ENCODE results near the gene AXIN1.
"Not testable (repeated sequence)": the region's sequence is repeated elsewhere in the genome, so short reads cannot be mapped to it uniquely, and the experiment has no call there.

The AXIN1 gene

DNA sequence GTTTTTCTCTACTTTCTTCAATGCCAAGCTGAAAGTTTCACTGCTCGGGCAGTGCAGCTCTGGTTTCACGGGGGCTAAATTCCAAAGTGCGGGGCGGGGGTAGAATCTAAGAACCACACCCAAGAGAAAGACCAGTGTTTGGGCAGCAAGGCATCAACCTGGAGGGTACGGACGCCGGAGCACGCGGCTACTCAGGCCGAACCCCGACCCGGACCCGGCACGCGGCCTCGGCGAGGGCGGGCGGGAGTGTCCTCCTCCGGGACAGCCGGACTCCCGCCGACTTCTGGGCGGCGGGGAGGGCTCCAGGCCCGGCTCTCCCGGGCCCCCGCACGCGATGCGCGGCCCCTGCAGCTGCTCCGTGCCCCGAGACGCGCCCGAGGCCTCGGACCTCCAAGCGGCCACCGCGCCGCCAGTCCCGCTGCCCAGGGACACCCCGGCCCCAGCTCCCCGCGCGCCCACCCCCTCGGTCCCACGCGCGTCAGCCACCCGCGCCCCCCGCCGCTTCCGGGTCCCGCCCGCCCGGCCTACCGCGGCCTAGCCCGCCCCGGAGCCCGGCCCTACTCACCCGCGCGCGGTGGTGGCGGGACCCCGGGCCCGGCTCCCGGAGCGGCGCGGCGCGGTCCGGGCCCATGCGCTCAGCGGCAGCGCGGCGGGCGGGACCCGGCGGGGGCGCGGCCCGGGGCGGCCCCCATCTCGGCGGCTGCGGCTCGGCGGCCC, 561 bp downstream of the AXIN1 start:
- DNase-seq, result no peak

DNA sequence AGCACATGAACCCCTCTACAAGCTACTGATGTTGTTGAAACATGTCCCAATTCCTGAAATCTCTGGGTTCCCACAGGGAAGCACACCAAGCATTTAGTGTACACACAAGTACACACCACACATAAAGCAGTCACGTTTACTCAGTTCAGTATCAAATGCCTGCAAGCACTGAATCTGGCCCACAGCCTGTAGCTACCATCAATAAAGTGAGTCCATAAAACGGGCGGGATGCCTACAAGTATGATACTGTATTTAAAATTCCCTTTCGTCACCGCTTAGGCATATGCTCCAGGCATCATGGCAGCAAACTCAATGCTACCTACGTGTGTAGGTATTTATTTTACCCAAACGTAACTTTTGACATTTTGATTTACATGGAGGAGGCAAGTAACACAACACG, 2.3 kb downstream of the AXIN1 start:
- no peak for DNase-seq

DNA sequence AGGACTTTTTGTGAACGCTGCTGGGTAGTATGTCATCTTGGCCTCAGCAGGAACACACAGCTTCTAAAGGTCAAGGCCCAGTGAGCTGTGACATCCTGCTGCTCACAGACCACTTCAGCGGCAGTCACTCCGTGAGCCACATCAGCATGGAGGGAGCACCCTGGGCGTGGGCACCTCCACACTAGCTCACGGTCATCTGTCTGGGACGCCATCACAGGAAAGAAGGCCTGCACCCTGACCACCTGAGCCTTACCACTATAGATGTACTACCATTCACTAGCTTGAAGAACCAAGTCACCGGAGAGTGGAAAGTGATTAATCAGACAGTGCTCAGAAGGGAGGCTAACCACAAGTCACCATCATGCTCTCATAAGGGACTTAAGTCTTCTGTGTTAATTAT, 3.3 kb downstream of the AXIN1 start:
- DNase-seq, result no peak

DNA sequence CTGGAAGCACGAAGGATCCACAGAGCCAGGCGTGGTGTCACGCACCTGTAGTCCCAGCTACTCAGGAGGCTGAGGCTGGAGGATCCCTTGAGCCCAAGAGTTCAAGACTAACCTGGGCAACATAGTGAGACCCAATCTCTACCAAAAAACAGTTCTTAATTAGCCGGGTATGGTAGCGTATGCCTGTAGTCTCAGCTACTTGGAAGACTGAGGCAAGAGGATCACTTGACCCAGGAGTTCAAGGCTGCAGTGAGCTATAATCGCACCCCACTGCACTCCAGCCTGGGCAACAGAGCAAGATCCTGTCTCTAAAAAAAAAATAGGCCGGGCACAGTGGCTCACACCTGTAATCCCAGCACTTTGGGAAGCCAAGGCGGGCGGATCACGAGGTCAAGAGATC, 4.0 kb downstream of the AXIN1 start:
- DNase-seq, result not testable (repeated sequence)

DNA sequence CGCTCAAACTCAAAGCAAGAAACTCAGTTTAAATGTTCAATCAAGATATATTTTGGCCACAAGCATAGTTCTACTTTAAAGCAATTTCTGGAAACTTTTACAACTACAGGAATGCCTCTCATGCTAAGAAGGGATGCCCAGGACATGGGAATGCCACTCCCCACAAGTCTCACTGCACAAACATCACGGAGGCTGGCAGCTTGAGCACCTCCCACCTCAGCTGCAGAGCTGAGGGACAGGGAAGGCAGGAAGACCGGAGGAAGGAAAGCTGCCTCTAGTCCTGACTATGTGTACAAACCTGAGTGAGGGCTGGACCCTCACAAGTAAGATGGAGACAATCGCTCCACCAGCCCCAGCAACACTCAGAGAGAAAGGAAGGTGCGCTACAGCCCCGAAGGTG, 5.3 kb downstream of the AXIN1 start:
- no peak for DNase-seq

DNA sequence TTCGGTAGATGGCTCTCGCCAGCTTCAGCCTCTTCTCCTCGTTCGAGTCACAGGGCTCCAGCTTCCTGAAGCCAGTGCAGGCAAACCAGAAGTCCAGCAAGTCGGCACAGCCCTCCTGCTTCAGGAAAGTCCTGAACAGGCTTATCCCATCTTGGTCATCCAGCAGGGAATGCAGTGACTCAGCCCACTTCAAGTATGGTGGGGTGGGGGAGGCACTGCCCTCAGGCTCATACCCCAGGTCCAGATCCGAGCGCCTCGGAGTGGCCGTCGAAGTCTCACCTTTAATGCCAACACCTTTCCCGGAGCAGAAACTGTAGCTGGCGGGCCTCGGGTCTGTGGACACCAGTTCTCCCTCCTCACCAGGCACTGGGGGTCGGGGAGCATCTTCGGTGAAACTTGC, 5.9 kb downstream of the AXIN1 start:
- DNase-seq, result no peak

DNA sequence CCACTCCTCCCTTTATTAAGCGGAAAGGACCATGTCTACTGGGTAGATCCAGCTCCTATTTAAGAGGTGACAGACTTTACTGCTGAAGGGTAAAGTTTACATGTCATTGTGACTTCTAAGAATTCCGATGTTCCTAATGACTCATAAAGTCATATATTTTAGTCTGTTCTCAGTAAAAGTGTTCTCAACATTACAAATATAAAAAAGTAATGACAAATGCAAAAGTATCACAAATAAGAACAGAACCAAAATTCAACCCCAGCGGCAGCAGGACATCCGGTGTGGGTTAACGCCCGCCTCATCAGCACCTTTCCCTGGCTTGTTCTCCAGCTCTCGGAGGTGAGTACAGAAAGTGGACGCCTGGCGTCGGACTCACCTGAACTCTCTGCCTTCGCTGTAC, 6.8 kb downstream of the AXIN1 start:
- DNase-seq, result no peak

DNA sequence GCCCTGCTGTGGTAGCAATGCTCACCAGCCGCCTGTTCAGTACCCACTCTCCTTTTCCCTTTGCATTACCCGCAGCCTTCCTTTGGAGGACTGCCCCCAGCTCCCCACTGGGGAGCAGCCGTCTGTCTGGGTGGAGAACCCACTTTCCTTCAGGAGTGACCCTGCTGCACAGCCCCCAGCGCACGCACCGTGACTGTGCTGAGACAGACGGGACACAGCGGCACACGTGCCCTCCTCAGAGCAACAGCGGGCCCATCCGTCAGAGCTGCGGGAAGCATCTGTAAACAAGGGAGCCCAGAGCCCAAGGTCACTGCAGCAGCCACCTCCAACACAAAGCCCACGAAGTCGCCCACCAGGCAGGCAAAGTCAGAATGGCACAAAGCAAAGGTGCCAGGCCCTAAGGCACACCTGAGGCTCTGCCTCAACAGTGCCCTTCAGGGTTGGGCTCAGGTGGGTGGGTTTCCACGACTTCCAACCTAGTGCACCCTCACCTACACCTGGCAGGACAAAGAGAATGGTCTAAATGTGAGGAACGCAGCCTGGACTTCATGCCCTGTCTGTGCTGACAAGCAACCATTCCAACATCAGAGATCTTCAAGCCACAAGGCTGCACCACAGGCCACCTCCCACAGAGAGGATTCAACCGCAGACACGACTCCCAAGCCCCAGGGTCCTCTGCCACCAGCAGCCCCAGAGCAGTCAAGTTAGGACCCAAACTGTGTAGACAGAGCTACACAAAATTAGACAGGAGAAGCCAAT, 9.9 kb downstream of the AXIN1 start:
- no peak for DNase-seq

DNA sequence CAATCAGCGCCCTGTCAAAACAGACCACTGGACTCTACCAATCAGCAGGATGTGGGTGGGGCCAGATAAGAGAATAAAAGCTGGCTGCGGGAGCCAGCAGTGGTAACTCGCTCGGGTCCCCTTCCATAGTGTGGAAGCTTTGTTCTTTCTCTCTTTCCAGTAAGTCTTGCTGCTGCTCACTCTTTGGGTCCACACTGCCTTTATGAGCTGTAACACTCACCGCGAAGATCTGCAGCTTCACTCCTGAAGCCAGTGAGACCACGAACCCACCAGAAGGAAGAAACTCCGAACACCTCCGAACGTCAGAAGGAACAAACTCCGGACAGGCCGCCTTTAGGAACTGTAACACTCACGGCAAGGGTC, 10.6 kb downstream of the AXIN1 start:
- DNase-seq, result not testable (repeated sequence)

DNA sequence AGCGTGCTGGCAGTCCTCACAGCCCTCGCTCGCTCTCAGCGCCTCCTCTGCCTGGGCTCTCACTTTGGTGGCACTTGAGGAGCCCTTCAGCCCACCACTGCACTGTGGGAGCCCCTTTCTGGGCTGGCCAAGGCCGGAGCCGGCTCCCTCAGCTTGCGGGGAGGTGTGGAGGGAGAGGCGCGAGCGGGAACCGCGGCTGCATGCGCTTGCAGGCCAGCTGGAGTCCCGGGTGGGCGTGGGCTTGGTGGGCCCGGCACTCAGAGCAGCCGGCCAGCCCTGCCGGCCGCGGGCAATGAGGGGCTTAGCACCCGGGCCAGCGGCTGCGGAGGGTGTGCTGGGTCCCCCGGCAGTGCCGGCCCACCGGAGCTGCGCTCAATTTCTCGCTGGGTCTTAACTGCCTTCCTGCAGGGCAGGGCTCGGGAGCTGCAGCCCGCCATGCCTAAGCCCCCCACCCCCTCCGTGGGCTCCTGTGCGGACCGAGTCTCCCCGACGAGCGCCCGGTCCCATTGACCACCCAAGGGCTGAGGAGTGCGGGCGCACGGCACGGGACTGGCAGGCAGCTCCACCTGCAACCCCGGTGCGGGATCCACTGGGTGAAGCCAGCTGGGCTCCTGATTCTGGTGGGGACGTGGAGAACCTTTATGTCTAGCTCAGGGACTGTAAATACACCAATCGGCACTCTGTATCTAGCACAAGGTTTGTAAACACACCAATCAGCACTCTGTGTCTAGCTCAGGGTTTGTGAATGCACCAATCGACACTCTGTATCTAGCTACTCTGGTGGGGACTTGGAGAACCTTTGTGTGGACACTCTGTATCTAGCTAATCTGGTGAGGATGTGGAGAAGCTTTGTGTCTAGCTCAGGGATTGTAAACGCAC, 11.2 kb downstream of the AXIN1 start:
- not testable (repeated sequence) for DNase-seq

DNA sequence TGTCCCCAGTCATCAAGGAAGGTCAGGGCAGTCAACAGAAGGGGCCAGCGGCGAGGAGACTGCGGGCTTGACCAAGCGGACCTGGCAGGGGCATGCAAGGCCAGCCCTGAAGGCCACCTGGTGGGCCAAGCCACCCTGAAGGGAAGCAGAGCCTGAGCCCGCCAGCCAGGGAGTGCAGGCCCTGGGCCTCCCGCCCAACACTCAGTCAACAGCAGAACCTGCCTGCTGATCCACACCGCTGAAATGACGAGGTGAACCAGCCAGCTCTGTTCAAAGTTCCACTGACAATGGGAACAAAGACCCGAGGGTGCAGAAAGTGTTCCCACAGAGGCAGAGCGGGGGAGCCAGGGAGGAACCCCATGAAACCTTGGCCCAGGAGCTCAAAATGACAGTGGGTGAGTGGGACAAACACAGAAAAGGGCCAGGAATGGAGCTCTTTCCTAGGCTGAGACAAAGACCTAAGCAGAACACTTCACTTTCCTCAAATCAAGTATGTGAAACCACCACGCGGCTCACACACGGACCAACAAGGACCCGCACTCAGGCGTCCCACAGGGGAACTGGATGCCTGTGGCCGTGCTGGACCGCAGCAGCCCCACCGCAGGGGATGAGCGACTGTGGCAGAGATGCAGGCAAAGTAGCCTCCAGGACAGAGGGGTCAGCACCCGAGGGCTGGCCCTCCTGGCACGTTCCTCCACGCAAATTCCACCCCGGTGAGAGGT, 12.0 kb downstream of the AXIN1 start:
- no peak for DNase-seq

DNA sequence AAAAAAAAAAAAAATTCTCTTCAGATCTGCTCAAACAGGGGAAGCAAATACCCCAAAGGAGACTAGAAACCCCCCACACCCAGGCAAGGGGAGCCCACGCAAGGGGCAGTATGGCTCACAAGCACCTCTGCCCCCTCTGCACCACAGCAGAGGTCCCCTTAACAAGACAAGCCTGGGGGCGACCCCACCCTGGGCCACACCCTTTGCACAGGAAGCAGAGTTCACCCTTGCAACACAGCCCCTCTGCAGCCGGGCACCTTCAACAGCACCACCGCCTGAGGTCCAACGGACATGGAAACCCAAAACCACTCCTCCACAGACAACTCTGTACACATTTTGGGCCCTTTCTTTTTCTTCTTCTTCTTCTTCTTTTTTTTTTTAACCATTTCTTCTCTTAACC, 12.8 kb downstream of the AXIN1 start:
- DNase-seq, result no peak

DNA sequence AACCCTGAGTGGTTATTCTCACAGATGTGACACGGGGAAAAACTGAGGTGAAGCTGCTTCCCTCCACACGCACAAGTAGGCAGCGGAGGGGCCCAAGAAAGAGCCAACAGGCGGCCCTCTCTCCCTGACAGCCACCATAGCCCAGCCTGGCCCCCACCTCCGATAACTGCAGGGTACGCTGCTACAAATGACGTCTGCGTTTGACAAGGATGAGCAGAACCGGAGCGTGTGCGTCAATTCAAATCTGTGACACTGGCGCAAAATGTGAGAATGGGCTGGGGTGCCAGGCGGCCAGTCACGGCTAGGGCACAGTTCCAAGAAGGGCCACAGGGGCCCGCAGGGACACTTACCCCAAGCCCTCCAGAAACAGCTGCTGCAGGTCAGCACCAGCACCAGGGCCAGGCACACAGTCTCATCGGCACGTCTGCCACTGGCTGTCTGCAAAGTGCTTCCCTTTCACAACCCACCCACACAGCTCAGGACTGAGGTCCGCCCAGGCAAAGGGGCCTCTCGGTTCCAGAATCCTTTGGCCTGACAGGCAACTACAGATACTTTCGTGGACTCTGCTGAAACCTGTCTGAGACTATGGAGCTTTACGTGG, 14.4 kb downstream of the AXIN1 start:
- DNase-seq, result no peak

DNA sequence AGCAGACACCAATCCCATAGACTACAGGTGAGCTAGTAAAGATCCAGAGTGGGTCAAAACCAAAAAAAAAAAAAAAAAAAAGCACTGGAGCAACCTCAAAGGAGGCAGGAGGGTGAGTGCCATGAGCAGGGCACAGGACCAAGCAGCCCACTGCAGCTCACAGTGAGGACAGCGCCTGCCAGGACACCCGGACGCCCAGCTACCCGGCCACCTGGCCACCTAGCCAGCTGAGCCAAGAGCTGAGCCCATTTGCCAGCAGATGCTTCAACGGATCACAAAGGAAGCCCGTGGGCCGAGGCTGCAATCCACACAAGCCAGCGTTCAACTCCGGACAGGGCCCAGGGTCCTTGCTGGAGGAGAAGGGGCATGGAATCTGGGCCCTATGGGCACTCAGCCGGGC, 15.1 kb downstream of the AXIN1 start:
- no peak for DNase-seq

DNA sequence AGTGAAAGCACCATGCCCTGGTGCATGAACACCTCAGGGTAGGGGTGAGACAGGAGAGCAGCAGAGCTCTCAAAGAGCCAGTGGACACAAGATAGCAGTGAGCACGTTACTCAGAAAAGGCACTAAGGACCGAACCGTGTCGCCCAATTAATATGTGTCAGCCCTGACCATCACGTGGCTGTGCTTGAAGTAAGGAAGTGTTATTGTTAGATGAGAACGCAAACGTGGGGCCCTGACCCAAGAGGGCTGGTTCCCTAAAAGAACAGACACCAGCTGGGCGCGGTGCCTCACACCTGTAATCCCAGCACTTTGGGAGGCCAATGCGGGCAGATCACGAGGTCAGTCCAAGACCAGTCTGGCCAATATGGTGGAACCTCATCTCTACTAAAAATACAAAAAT, 16.3 kb downstream of the AXIN1 start:
- no peak for DNase-seq

DNA sequence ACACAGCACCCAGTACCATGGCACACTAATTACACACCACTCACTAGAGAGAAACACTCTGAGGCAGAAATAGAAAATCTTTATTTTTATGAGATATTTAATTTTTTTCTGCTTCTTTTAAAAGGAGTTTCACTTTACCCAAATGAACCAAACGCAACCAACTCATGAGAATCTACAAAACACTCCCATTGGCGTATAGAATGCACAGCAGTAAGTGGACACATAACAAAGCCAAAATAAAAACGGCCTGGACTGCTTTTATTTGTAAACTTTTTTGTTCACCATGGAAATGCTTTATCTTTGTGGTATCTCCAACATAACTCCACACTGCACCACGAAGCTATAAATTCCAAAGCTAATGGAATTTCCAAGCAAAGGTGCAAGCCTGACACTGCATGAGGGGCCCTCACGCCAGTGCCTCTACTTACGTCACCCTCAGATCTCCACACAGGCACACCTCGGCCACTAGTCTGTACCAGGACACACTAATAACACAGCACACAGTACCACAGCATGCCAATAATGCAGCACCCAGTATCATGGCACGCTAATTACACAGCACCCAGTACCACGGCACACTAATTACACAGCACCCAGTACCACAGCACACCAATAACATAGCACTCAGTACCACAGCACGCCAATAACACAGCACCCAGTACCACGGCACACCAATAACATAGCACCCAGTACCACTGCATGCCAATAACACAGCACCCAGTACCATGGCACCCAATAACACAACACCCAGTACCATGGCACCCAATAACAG, 17.5 kb downstream of the AXIN1 start:
- DNase-seq, result not testable (repeated sequence)

DNA sequence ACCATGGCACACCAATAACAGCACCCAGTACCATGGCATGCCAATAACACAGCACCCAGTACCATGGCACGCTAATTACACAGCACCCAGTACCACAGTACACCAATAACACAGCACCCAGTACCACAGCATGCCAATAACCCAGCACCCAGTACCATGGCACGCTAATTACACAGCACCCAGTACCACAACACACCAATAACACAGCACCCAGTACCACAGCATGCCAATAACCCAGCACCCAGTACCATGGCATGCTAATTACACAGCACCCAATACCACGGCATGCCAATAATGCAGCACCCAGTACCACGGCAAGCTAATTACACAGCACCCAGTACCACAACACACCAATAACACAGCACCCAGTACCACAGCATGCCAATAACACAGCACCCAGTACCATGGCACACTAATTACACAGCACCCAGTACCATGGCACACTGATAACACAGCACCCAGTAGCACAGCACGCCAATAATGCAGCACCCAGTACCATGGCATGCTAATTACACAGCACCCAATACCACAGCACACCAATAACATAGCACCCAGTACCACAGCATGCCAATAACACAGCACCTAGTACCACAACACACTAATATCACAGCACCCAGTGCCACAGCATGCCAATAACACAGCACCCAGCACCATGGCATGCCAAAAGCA, 18.2 kb downstream of the AXIN1 start:
- DNase-seq, result not testable (repeated sequence)

DNA sequence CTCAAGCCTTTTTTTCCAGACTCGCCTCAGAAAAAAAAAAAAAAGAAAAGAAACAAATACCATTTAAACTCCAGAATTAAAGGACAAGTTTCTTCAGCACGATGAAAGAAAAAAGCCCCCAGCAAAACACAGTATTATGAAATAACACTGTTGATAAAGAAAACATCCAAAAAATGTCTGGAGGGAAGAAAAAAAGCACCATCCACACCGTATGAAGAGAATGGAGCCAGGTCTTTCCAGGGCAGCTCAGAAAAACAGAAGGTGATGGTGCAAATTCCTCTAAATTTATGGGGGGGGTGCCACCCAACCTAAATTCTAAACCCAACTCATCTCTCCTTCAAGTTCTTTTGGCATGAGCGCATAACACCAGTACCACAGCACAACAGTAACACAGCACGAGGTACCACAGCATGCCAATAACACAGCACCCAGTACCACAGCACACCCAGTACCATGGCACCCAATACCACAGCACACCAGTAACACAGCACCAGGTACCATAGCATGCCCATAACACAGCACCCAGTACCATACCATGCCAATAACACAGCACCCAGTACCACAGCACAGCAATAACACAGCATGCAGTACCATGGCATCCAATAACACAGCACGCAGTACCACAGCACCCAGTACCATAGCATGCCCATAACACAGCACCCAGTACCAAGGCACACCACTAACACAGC, 19.0 kb downstream of the AXIN1 start:
- DNase-seq, result no peak

DNA sequence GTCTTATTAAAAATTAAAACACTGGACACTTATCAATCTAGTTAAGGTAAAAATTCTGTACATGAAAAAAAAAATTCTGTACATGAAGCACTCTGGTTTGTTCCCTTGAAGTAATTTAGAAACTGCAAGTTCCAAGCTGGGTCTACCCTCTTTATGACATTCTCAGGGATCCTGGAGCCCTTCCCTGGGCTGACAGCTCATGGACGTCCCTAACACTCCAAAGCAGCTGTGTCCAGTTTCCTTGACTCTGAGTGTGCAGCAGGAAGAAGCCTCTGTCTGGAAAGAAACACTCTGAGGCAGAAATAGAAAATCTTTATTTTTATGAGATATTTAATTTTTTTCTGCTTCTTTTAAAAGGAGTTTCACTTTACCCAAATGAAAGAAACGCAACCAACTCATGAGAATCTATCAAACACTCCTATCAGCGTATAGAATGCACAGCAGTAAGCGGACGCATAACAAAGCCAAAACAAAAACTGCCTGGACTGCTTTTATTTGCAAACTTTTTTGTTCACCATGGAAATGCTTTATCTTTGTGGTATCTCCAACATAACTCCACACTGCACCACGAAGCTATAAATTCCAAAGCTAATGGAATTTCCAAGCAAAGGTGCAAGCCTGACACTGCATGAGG, 21.2 kb downstream of the AXIN1 start:
- DNase-seq, result not testable (repeated sequence)

DNA sequence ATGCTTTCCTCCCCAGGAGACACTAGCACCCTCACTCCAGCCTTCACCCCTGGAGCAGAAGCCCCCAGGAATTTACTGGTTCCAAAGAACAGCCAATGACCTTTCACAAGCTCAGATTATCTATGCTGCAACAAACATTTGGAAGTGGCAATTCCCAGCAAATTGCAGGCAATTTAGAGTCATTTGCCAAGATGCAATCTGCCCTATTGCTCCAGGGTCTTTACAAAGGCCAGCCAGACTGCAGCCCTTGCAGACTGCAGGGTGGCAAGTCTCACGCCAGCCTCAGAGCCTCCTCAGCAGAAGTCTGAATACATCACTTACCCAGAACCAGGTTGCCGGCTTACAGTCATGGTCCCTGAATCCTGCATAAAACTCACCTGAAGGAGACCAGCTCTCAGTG, 21.8 kb downstream of the AXIN1 start:
- DNase-seq, result no peak
